GM19463 (cell line): ENCODE measurements around the gene MRPL55.

Experiments used
- ATAC-seq: cut with Tn5 transposase; IDR thresholded peaks from one replicate; pipeline ENCODE4 v1.9.1; 2021; ENCODE audit warnings: mild to moderate bottlenecking, moderate library complexity; ENCODE audit not compliant: unreplicated experiment

MRPL55 gene

GRCh38 chr1:228148196-228148861, 39.2 kb upstream of the MRPL55 start:
- ATAC-seq, result no peak

- no peak for ATAC-seq
Measured at GRCh38 chr1:228147768-228148167, 38.7 kb upstream of the MRPL55 start.

- no peak for ATAC-seq
Measured at GRCh38 chr1:228147151-228147693, 38.1 kb upstream of the MRPL55 start.

DNA sequence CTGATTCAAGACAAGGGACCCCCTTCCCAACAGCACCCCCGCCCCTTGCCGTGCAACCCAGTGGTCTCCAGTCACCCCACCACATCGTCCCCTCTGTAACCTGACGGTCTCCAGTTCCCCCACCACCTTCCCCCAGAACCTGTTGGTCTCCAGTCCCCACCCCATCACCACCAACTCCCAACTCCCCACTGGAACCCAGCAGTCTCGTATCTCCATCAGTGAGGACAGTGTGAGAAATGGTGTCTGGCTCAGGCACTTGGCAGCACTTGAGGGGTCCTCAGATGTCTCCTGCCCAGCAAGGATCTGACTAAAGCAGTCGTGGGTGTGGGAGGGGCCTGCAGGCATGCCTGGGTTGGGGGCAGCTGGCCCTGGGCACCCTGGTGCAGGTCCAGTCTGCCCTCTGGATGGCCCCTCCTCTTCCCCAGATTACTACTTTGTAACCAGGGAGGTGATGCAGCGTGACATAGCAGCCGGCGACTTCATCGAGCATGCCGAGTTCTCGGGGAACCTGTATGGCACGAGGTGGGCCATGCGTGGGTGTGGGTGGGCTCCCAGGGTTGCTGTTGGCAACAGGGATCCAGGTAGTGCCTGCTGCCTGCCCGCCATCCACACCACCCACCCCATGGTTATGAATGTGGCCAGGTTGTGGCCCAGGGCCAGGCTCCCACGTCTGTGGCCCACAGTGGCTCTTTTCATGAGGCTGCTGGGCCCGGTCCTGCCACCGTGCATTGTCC, 37.5 kb upstream of the MRPL55 start:
- ATAC-seq, result no peak

DNA sequence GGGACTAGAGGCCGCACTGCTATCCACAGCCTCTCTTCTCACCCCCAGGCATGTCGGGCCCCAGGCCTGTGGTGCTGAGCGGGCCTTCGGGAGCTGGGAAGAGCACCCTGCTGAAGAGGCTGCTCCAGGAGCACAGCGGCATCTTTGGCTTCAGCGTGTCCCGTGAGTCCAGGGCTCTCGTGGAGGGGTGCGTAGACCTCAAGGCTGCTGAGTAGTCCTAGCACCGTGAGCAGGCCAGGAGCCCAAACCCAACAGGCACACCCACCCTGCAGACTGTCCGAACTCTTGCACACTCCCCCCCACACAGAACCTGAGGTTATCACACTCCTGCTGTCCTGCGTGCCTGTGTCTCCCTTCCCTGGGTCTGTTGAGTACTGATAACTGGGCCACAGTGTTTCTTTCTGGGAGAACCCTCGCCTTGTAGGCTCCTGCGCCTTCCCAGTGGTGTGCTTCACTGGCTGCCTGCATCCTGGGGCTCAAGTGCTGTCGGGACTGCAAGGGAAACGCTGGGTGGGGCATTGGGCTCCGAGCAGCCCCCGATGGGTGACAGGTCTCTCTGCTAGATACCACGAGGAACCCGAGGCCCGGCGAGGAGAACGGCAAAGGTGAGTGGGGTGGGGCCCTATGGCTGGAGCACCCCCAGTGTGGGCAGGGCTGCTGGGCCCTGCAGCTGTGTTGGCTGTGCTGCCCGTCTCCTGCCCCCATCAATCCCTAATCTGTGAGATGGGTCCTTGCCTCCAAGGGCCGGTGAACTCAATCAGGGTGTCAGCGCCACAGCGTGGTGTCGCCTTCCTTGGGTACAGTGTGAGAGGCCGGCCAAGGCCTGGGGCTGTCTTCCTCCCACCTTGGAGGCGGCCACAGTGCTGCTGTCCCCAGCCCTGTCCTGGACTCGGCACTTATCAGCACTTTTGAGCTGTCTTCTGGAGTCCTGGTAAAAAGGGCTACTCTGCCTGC, 36.6 kb upstream of the MRPL55 start:
- no peak for ATAC-seq

DNA sequence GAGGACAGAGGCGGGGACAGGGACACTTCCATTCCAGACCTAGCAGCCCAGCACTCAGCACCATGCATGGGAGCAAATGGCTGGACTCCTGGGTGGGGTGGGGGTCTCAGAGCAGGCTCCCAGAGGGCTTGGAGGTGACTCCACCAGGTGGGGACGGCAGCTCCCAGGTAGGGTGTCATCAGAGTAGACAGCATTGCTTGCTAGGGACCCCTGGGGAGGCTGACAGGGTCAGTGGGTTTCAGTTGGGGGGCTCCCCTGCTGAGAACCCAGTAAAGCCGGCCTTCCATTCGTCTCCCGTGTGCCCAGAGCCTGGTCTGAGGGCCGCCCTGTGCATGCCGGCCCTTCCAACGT, 35.9 kb upstream of the MRPL55 start:
- ATAC-seq, result no peak

DNA sequence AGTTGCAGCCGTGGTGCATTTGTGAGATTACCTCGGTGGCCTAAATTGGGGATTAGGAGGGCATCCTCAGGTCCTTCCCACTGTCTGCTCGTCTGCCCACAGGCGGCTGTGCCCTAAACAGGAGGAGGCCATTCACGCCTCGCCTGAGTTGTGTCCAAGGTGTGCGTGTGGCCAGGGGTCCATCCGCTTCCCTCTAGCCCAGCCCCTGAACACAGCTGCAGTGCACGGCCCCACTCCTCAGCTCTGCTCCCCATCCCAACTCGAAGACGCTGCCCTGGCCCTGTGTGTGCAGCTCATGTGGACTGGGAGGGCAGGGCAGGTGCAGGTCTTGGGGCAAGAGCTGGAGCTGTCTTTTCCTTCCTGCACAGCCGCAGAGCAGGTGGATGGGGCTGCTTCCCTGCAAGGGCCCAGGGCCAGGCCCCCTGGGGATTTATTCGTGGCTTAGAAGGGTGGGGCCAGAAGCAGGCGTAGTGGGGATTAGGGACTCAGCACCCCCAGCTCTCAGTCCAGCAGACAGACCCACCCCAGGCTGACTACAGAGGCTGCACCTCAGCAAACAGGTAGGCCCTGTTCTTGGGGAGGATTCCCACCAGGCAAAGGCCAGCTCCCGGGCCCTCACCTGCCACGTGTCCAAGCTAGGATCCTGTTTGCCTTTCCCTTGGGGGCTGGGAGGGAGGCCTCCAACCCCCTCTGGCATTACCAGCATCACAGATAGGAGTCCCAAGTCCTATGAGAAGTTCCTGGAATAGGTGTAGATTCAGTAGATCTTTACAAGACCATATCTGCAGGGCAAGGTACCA, 35.3 kb upstream of the MRPL55 start:
- no peak for ATAC-seq

GRCh38 chr1:228143480-228144192, 34.5 kb upstream of the MRPL55 start:
- ATAC-seq, result no peak

DNA sequence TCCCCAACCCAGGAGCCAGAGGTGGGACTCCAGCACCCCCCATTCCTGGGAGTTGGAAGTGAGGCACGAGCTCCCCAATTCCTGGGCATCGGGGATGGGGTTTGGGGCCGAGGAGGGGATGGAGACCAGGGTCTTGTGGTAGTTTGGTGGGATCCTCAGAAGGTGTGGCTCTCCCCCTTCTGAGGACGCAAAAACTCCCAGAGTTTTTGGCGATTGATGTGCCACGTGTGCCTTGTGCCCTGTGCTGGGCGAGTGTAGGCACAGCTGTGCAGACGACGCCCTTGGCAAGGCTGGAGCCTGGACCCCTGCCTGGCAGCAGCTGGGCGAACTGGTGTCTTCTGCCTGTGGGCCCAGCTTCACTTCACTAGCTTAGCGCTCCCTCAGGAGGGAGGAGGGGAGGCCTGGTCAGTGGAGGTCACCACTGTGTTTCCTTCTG, 33.6 kb upstream of the MRPL55 start:
- ATAC-seq, result no peak

DNA sequence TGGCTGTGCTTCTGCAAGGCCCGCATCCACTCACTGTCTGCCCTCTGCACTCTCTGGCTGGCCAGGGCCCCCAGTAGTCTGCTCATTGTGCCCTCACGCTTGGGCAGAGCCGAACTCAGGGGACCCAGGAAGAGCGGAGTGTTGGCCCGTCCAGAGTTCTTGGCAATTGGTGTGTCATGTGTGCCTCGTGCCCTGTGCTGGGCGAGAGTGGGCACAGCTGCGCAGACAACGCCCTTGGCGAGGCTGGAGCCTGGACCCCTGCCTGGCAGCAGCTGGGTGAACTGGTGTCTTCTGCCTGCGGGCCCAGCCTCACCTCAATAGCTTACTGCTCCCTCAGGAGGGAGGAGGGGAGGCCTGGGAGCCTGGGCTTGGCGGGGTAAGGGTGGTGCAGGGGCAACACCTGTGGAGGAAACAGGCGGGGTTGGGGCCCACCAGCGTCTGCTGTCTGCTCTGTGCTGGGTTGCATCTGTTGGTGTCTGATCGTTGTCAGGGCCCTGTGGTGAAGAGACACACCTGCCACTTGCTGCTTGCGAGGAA, 33.1 kb upstream of the MRPL55 start:
- no peak for ATAC-seq

DNA sequence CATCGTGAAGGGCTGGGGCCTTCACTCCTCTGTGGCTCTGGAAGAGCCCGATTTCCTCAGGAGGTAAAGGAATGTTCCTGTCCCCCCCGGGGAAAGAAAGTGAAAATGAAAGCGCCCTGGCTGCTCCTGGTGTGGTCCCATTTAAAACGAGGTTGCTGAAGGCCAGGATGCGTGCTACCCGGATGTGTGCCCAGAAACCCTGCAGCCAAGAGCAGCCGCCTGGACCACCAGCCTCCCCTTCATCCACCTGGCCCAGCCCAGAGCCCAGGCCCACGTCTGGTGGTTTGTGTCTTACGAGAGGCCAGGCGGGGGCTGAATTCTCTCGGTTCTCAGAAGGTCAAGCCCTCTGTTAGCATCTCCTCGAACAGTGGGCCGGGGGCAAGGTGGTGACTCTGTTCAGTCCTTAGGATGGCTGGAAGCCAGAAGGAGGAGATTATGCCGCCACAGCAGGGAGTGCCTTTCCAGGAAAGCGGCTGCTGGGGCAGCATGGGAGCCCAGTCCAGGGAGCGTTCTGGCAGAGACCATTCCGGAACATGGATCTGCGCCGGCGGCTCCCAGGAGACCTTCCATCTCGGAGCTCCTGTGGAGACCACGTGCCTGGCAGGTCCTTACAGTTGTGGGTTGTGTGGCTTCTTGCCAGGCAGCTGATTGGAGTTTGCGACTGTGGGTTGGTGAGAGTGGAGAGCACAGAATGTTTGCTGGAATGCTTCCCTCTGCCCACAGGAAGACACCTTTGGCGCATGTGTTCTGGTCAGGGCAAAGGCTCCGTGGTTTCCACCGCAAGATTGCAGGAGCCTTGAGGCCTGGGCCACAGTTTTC, 32.3 kb upstream of the MRPL55 start:
- no peak for ATAC-seq

DNA sequence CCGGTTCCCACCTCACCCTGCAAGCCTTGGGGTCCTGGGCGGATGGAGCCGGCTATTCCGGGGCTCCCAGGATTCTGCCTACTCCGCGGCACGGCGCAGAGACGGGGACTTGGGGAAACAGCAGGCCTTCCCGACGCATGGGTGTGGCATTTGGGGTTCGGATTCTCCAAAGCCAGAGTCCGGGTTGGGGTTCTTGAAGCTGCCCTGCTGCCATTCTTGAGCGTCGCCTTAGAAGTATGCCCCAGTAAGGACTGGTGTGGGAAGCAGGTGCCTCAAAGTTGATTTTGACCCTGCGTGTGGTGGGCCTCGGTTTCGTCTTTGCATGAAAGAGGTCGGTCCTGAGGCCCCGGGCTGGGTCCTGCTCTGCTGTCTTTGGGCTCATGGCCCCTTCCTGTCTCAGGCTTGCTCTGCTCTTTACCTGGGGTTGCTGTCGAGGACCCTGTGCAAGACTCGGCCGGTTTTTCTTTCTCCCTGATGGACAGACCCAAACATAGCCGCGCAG, 31.7 kb upstream of the MRPL55 start:
- no peak for ATAC-seq

GRCh38 chr1:228139931-228140723, 31.0 kb upstream of the MRPL55 start, which contains the start of gene GUK1:
GUK1 (plus strand) TSS chr1:228140279; CDS start chr1:228140303, 24 bp downstream.
- peak; percentile 88 for ATAC-seq

- no peak for ATAC-seq
Measured at GRCh38 chr1:228139406-228139930, 30.4 kb upstream of the MRPL55 start.

GRCh38 chr1:228136901-228137300, 27.8 kb upstream of the MRPL55 start:
- no peak for ATAC-seq

GRCh38 chr1:228134591-228134990, 25.5 kb upstream of the MRPL55 start:
- no peak for ATAC-seq

- ATAC-seq, result no peak
Measured at GRCh38 chr1:228131766-228132165, 22.7 kb upstream of the MRPL55 start.
